Colonic mucosa (tissue), 4 donors: ENCODE data around the gene CFAP61. TPM values are rescaled to one million over a fixed set of nuclear protein-coding genes. Genes with fewer than 3 reads are reported as not detected.
A peak's percentile ranks its signal among the peaks of the same experiment; 100 is the strongest.

Experiments used
- DNase-seq: peaks from one replicate; pipeline ENCODE4 v3.0.0-alpha.2; 2020
- H3K27ac ChIP-seq: fragments of 200-600 bp; one replicate; pipeline ENCODE4 v1.8.0; 2021
- H3K27me3 ChIP-seq: fragments of 200-600 bp; one replicate; pipeline ENCODE4 v1.8.0; 2021
- H3K36me3 ChIP-seq: fragments of 200-600 bp; one replicate; pipeline ENCODE4 v1.8.0; 2021
- H3K4me1 ChIP-seq: fragments of 200-600 bp; one replicate; pipeline ENCODE4 v1.8.0; 2021; ENCODE audit warnings: mild to moderate bottlenecking
- H3K4me3 ChIP-seq: fragments of 200-600 bp; one replicate; pipeline ENCODE4 v1.8.0; 2021
- H3K9ac ChIP-seq, 2 donors: one replicate each; pipeline ENCODE4 v1.7.0; 2013; ENCODE audit warnings: control low read depth in 2 of 2, low read depth in 2 of 2, low read length in 2 of 2
- H3K9me3 ChIP-seq: fragments of 200-600 bp; one replicate; pipeline ENCODE4 v1.8.0; 2021
- intact Hi-C: fragments of 100-400 bp; cut with DNase I; formaldehyde crosslinking; loops from one replicate; pipeline ENCODE4 v1.14.1; 2022
- total RNA-seq, 2 donors: library from RNA; stranded (reverse); fragmentation: NEBNext Ultra II Directional in 1 of 2; extraction: Animal tissue kit (Norgen Biotek cat#: 25700) in 1 of 2; gene quantifications; one replicate each; pipeline ENCODE4 v1.2.1, GENCODE V29; 2021
- TF ChIP-seq, protein P1 (sequence below): fragments of 200-600 bp; IDR thresholded peaks from one replicate; pipeline ENCODE4 v1.8.0; 2022; ENCODE audit warnings: antibody characterized with exemption, mild to moderate bottlenecking
- donor health status: healthy.
- donor health status: DM: no; HTN: no; CAD: no.
- donor health status: DM: no; HTN: no; CAD: no.

Gene CFAP61
- total RNA-seq, 2 donors from 2014 or later = 0.32 TPM; not detected in 1

DNA sequence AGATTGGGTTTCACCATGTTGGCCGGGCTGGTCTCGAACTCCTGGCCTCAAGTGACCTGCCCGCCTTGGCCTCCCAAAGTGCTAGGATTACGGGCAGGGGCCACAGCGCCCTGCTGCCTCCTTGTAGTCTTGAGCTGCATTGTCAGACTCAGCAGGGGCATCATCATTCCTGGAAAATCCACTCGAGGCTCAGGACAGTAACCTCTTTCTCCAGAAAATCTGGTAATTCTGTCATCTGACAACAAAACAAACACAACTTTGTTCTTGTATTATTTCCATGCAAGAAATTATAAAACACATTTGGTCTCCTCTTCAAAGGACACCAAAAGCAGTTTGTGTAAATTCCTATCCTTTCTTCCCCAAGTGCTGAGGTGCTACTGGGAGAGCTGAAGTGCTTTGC, 178.4 kb downstream of the CFAP61 start:
- DNase-seq = no peak
- Histone ChIP-seq H3K4me3 (no peak overlapping the region), H3K4me1 (no peaks in the 10 kb centered on the region), H3K9ac (no peak overlapping the region), H3K27me3 (no peaks in the 10 kb centered on the region), H3K36me3 (no peaks in the 10 kb centered on the region), H3K9me3 (no peaks in the 10 kb centered on the region), H3K27ac (no peak overlapping the region)
- TF ChIP-seq, protein P1, sequence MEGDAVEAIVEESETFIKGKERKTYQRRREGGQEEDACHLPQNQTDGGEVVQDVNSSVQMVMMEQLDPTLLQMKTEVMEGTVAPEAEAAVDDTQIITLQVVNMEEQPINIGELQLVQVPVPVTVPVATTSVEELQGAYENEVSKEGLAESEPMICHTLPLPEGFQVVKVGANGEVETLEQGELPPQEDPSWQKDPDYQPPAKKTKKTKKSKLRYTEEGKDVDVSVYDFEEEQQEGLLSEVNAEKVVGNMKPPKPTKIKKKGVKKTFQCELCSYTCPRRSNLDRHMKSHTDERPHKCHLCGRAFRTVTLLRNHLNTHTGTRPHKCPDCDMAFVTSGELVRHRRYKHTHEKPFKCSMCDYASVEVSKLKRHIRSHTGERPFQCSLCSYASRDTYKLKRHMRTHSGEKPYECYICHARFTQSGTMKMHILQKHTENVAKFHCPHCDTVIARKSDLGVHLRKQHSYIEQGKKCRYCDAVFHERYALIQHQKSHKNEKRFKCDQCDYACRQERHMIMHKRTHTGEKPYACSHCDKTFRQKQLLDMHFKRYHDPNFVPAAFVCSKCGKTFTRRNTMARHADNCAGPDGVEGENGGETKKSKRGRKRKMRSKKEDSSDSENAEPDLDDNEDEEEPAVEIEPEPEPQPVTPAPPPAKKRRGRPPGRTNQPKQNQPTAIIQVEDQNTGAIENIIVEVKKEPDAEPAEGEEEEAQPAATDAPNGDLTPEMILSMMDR = no peak
- intact Hi-C loops = no loop called here

DNA sequence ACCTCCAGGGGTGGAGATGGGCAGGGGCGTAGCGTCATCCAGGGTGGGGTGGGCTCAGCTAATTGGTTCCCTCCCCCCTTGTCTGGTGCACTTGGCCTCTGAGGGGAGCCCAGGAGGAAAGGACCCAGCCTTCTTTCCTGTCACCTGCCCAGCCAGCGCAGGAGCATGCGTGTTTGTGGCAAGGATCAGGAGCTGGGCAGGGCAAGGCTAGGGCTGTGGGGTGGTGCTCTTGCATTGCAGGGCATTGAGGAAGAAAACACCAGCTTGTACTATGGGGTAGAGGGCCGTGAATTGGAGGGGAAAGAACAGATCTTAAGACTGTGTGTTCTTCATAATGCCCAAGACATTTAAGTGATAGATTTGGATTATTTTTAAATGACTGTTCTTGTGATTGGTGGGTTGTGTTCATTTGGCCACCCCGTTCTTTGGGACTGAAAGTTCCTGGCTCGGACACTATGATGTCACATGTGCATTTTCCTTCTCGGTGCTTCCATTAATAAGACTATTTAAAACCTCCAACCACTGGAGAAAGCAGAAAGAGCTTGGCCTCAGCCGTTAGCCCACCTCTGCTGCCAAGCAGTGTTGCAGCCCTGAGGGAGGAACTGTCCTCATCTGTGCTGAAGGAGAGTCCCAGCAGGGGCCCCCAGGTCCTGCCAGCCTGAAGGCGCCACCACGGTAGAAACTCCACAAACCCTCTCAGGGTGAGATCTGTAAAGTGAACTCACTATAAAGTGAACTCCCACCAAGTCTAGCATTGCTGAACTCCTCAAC, 179.4 kb downstream of the CFAP61 start:
- Histone ChIP-seq H3K9me3 (no peaks in the 10 kb centered on the region), H3K27me3 (no peaks in the 10 kb centered on the region), H3K4me1 (no peaks in the 10 kb centered on the region), H3K36me3 (no peaks in the 10 kb centered on the region), H3K4me3 (no peak overlapping the region), H3K27ac (no peak overlapping the region), H3K9ac (no peak overlapping the region)
- intact Hi-C loops = no loop called here
- DNase-seq = no peak
- TF ChIP-seq, protein P1 = no peak

DNA sequence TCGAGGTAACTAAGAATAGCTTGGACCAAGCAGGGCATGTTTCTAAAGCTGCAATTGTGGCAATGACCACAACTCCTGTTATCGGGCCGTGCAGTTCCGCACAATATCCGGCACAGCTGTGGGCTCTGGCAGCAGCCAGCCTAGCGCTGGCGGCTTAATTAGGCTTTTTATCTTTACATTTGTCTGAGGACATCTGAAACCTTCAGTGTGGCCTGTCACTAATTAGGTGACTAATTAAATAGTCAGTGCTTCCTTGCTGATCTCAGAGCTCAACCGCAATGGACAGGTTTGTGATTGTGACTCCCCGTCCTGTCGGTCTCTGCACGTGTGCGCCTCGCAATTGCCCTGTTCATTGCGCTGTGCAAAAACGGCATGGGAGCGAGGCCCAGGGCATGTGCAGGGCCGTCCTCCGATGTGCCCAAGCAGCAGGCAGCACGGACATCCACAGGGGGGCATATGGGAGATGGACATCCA, 180.7 kb downstream of the CFAP61 start:
- Histone ChIP-seq H3K27ac (no peak overlapping the region), H3K9ac (no peak overlapping the region), H3K4me3 (no peak overlapping the region), H3K9me3 (no peaks in the 10 kb centered on the region), H3K4me1 (no peaks in the 10 kb centered on the region), H3K27me3 (no peaks in the 10 kb centered on the region), H3K36me3 (no peaks in the 10 kb centered on the region)
- intact Hi-C loops = no loop called here
- TF ChIP-seq, protein P1 = no peak
- DNase-seq = no peak

DNA sequence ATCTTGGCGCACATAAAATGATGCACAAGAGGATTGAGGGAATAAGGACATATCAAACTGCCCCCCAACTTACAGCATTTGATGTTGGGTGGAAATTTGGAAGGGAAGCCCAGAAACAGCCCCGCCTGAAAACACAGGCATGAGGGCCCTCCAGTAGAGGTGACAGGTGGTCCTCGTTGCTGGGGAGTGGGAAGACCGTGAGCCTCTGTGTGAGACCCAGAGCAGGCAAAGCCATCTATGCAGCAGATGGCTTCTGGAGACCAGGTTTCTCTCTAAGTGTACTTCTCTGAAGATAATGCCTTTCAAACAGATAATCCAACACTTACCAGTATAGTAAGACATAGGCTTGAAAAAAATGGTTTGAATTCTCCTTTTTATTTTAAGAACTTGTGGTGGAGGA, 183.3 kb downstream of the CFAP61 start:
- no peak overlapping the region for H3K9ac ChIP-seq
- no peak for DNase-seq
- H3K27me3 ChIP-seq = no peaks in the 10 kb centered on the region
- TF ChIP-seq, protein P1 = no peak
- H3K36me3 ChIP-seq = no peaks in the 10 kb centered on the region
- no peak overlapping the region for H3K4me3 ChIP-seq
- H3K9me3 ChIP-seq = no peaks in the 10 kb centered on the region
- H3K4me1 ChIP-seq = no peaks in the 10 kb centered on the region
- intact Hi-C loops = loop anchor here (2.0 to 5.0 kb wide), 2 partner anchors 103 to 153 kb away; no protein-coding TSS in a partner anchor
- H3K27ac ChIP-seq = no peak overlapping the region

DNA sequence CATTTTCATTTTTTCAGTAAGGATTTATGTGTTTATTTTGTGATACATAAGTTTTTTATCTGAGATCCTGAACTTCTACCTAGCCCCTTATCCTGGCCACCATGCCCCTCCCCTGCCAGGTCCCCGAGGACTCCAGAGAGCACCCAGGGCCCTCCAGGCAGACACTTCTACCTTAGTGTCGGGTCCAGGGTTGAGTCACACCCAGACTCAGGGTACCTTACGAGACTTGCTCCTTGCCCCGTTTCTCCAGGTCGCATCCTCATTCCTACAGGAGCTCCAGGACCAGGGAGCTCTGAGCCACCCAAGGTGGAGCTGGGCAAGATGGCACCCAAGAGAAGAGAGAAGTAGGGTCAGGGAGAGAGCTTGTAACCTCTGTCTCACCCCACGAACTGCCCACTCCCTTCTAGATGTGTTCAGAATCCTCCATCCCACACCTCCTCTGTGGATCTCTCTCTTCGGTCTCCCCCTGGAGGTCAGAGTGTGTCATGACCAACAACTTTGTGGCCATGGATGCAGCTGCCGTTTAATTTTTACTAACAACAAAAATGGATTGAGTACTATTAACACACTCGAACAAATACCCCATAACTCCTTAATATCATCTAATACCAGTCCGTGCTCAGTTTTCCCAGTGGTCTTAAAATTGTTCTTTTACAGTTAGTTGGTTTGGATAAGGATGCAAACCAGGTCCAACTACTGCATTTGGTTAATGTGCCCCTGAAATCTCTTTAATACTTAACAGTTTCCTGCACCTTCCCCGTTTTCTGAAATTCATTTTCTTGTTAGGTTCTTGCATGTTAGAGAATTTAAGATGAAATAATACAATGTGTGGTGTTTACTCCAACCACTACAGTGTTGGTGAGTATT, 185.0 kb downstream of the CFAP61 start:
- intact Hi-C loops = loop anchor here (2.0 to 5.0 kb wide), 2 partner anchors 105 to 155 kb away; no protein-coding TSS in a partner anchor
- Histone ChIP-seq H3K27ac (no peak overlapping the region), H3K9me3 (no peaks in the 10 kb centered on the region), H3K9ac (no peak overlapping the region), H3K36me3 (no peaks in the 10 kb centered on the region), H3K27me3 (no peaks in the 10 kb centered on the region), H3K4me1 (no peaks in the 10 kb centered on the region), H3K4me3 (no peak overlapping the region)
- peak; percentile 42 for DNase-seq
- TF ChIP-seq, protein P1 = peak; percentile 70
